Activated CD8-positive, alpha-beta T cell treated with anti-CD3 and anti-CD28 coated beads for 36 hours (primary cell): Measurements from ENCODE around the gene NEU3. TPM values are rescaled to one million over a fixed set of nuclear protein-coding genes. Genes with fewer than 3 reads are reported as not detected.

Source experiments
- ATAC-seq: fragments of 200-7000 bp; cut with Tn5 transposase; one replicate; pipeline ENCODE4 v1.10.0; 2021; ENCODE audit warnings: mild to moderate bottlenecking, moderate library complexity
- CTCF ChIA-PET: fragments of 350-600 bp; sonication (Branson Sonifier 250); formaldehyde crosslinking; loops from one replicate; lab custom pipeline; 2021; ENCODE audit warnings: antibody characterized with exemption; lab: Charles Lee
- POLR2A ChIA-PET: fragments of 350-600 bp; sonication (Branson Sonifier 250); formaldehyde crosslinking; loops from one replicate; lab custom pipeline; 2021; ENCODE audit warnings: antibody characterized with exemption; lab: Charles Lee
- DNase-seq: peaks from one replicate; pipeline ENCODE4 v3.0.0-alpha.2; 2020
- H3K27ac Mint-ChIP-seq: one replicate; pipeline ENCODE4 v1.8.0; 2021; ENCODE audit warnings: mild to moderate bottlenecking, mixed read lengths
- H3K27me3 Mint-ChIP-seq: one replicate; pipeline ENCODE4 v1.8.0; 2021; ENCODE audit warnings: mixed read lengths
- H3K36me3 Mint-ChIP-seq: one replicate; pipeline ENCODE4 v1.8.0; 2021; ENCODE audit warnings: low read depth, mixed read lengths
- H3K4me1 Mint-ChIP-seq: one replicate; pipeline ENCODE4 v1.8.0; 2021; ENCODE audit warnings: low read depth, mixed read lengths
- H3K4me3 Mint-ChIP-seq: one replicate; pipeline ENCODE4 v1.8.0; 2021; ENCODE audit warnings: mild to moderate bottlenecking, moderate library complexity, mixed read lengths
- H3K9me3 Mint-ChIP-seq: one replicate; pipeline ENCODE4 v1.8.0; 2021; ENCODE audit warnings: mixed read lengths
- CTCF ChIP-seq: fragments of 200-600 bp; IDR thresholded peaks from one replicate; pipeline ENCODE4 v1.8.0; 2022; ENCODE audit warnings: antibody characterized with exemption, mild to moderate bottlenecking
- intact Hi-C: fragments of 100-400 bp; cut with micrococcal nuclease; formaldehyde crosslinking; loops from one replicate; pipeline ENCODE4 v1.10.0; 2022
- total RNA-seq, 2 experiments: library from RNA; stranded (reverse); gene quantifications; one replicate each; pipeline ENCODE4 v1.2.3, GENCODE V29; 2021

NEU3 gene
- total RNA-seq, 2 experiments from 2014 or later: 18.6 to 19.4 TPM

DNA sequence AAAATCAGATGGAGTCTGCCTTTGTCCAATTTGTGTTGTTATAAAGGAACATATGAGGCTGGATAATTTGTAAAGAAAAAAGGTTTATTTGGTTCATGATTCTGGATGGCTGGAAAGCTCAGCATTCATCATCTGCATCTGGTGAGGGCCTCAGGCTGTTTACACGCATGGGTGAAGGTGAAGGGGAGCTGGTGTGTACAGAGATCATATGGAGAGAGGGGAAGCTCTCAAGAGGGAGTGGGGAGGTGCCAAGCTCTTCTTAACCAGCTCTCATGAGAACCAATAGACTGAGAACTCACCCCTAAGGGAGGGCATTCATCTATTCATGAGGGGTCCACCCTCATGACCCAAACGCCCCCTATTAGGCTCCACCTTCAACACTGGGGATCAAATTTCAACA is 40.0 kb downstream of the NEU3 start:
- TF ChIP-seq CTCF: no peak
- ATAC-seq: no peak
- POLR2A ChIA-PET: no interaction called here
- Mint-ChIP-seq H3K27ac (no peak overlapping the region), H3K4me1 (no peaks in the 10 kb centered on the region), H3K36me3 (no peaks in the 10 kb centered on the region), H3K4me3 (no peak overlapping the region), H3K9me3 (no peaks in the 10 kb centered on the region), H3K27me3 (no peaks in the 10 kb centered on the region)
- DNase-seq: no peak
- CTCF ChIA-PET: interaction anchor here (0.7 to 3.9 kb wide), 4 partner anchors 99 to 220 kb away, joined by 3 to 9 read pairs (median 6); no protein-coding TSS in a partner anchor
- intact Hi-C loops: loop anchor here (5.0 to 10.0 kb wide), 2 partner anchors 101 to 176 kb away; no protein-coding TSS in a partner anchor

DNA sequence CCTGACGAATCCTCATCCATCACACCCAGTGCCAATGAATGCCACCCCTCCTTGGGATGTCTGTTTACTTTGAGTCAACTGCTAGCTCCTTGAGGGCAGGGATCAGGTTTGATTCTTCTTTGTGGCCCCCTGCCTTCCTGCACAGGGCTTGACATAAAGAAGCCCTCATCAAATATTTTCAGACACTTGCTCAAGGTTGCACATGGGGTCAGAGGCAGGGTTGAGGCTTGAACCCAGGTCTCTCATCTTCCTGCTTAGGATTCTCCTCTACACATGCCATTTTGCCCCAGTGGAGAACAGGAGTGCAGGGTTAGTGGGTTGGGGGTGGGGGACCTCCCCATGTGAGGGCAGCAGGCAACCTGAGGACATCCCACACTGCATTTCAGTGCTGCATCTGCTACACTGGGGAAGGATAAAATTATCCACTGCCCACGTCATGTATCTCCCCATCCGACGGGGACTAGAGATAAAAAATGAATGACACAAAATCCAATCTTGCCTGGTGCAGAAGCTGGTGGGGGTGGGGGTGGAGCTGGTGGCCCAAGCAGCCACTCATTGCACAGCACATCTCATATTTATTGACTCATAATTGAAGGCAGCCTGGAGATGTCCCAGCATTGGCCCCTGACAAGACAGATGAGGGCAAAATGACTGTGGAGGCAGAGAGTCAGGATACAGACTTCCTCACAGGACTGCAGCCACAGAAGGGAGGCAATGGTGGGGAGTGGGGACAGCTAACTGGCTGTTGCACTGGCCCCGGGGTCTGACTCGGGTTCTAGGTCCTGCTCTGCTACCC is 41.3 kb downstream of the NEU3 start:
- no peak overlapping the region for H3K4me3 Mint-ChIP-seq
- intact Hi-C loops: loop anchor here (5.0 to 10.0 kb wide), 2 partner anchors 103 to 175 kb away; no protein-coding TSS in a partner anchor
- no peaks in the 10 kb centered on the region for H3K4me1 Mint-ChIP-seq
- no peaks in the 10 kb centered on the region for H3K27me3 Mint-ChIP-seq
- TF ChIP-seq CTCF: no peak
- H3K9me3 Mint-ChIP-seq: no peaks in the 10 kb centered on the region
- ChIA-PET CTCF (interaction anchor here (1.4 to 3.9 kb wide), 4 partner anchors 8 to 113 kb away, joined by 3 to 23 read pairs (median 7); no protein-coding TSS in a partner anchor), POLR2A (no interaction called here)
- no peaks in the 10 kb centered on the region for H3K36me3 Mint-ChIP-seq
- ATAC-seq (no peak), DNase-seq (no peak)
- H3K27ac Mint-ChIP-seq: no peak overlapping the region

DNA sequence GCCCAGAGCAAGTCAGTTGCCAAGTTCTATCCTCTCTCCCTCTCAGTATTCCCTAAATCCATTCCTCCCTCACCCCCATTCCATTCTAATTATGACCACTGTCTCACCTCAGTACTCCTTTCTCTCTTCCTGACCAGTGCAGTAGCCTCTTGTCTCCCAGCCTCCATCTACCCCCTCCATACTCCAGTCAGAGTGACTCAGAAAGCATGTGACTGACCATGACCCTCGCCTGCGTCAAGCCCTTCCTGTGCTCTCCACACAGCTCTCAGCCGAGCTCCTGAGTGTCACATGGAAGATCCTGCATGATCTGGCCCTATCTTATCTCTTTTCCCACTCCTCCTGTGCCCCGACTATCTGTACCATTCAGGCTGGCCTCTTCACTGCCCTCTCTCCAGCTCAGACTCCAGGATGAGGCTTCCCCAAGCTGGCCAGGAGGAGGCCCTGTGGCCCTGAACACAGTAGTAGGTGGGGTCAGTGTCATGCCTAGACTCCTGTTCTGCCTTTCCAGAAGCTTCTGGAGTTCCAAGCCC is 42.6 kb downstream of the NEU3 start:
- no peak for TF ChIP-seq CTCF
- DNase-seq (no peak), ATAC-seq (no peak)
- Mint-ChIP-seq H3K4me1 (peaks cover 2% of the 10 kb centered on the region), H3K27me3 (no peaks in the 10 kb centered on the region), H3K27ac (no peak overlapping the region), H3K9me3 (no peaks in the 10 kb centered on the region), H3K36me3 (no peaks in the 10 kb centered on the region), H3K4me3 (no peak overlapping the region)
- intact Hi-C loops: no loop called here
- CTCF ChIA-PET: interaction anchor here (0.8 to 3.9 kb wide), 15 partner anchors 9 to 211 kb away, joined by 3 to 28 read pairs (median 4); no protein-coding TSS in a partner anchor
- POLR2A ChIA-PET: no interaction called here

DNA sequence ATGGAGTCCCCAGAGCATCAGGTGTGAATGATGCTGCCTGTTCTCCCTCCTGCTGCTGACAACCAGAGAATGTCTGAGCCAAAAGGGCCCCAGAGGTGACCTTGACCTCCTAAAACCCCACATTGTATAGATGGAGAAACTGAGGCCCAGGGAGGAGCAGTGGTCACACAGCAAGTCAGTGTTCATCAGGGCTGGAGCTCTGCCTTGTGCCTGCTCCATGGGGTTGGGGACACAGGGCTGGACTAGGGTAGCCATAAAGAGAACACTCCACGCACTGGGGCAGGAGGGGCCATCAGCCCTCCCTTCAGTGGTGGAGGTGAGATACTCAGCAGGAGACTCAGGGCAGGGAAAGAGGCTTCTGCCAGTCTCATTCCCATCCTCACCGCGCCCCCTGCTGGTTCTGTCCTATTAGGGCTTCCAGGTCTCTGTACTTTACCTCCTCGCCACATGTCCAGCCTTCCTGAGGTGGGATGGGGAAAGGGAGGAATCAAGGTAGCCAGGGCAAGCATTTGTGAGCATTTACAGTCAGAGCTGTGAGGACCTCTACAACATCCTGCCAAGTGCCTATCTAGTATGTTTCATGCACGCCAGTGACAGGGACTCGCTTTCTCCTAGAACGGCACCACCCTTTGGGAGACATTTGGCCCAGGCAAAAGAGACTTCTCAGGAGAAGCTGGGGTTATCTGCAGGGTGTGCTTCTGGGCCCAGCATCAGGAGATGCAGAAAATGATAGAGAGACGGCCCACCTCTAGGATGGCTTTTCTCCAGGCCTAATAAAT is 43.2 kb downstream of the NEU3 start:
- H3K4me3 Mint-ChIP-seq: no peak overlapping the region
- ATAC-seq (peak; percentile 58), DNase-seq (peak; percentile 78)
- no peaks in the 10 kb centered on the region for H3K36me3 Mint-ChIP-seq
- no peaks in the 10 kb centered on the region for H3K9me3 Mint-ChIP-seq
- intact Hi-C loops: no loop called here
- peaks cover 2% of the 10 kb centered on the region for H3K4me1 Mint-ChIP-seq
- CTCF ChIA-PET: interaction anchor here (0.6 to 3.9 kb wide), 22 partner anchors 10 to 210 kb away, joined by 3 to 28 read pairs (median 3); no protein-coding TSS in a partner anchor
- peak; percentile 78 for TF ChIP-seq CTCF
- POLR2A ChIA-PET: no interaction called here
- H3K27ac Mint-ChIP-seq: no peak overlapping the region
- no peaks in the 10 kb centered on the region for H3K27me3 Mint-ChIP-seq
